Effector CD4-positive, alpha-beta T cell (primary cell): ENCODE data around the gene PLXDC1.
"Not testable (repeated sequence)": the region's sequence is repeated elsewhere in the genome, so short reads cannot be mapped to it uniquely, and the experiment has no call there.

Experiments
- DNase-seq: peaks from one replicate; pipeline ENCODE4 v3.0.0-alpha.2; 2020

The PLXDC1 gene

DNA sequence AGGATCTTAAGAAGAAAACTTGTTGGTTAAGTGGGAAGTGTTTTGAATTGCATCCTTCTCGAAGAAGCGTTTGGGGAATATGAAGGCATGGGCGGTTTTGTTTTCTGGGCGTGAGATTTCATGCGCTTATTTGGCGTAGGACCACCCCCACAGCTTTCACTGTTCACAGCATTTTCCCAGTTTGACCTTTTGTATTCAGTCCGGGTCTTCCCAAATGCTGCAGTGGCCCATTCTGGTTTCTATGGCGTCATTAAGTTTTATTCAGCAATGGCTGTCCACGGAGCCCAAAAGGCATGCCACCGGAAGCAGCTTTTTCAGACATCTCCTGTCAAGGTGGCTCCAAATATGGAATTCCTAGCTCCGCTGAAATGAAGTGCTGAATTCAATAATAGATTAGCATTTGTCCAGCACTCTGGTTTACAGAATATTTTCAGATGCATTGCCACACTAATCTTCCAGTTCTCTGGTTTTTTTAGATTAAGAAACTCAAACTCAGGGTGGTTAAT, 93.7 kb downstream of the PLXDC1 start:
- no peak for DNase-seq

DNA sequence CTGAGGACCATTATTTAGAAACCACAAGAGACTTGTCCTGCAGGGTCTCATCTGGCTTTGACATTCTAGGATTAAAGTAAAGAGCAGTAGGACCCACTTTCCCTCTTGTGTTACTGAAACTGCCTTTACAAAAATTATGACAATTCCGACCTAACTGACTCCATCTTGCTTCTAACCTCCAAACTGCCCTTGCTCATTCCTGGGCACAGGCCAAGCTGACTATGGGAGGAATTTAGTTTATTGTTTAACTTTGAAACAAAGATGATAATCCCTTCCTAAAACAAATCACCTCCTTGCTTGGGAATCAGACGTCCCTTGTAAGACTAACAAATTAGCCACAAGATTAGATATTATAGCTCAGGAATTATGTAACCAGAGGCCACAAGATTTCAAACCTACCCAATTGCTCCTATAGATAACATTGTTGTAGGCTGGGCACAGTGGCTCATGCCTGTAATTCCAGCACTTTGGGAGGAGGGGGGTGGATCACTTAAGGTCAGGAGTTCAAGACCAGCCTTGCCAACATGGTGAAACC, 97.3 kb downstream of the PLXDC1 start:
- DNase-seq, result no peak

DNA sequence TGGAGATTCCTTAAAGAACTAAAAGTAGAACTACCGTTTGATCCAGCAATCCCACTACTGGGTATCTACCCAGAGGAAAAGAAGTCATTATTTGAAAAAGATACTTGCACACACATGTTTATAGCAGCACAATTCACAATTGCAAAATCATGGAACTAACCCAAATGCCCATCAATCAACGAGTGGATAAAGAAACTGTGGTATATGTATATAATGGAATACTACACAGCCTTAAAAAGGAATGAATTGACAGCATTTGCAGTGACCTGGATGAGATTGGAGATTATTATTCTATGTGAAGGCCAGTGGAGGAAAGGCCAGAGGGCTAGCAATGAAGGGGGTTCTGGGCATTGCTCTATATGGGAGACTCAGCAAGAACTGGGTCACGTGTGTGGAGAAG, 99.0 kb downstream of the PLXDC1 start:
- DNase-seq, result not testable (repeated sequence)

DNA sequence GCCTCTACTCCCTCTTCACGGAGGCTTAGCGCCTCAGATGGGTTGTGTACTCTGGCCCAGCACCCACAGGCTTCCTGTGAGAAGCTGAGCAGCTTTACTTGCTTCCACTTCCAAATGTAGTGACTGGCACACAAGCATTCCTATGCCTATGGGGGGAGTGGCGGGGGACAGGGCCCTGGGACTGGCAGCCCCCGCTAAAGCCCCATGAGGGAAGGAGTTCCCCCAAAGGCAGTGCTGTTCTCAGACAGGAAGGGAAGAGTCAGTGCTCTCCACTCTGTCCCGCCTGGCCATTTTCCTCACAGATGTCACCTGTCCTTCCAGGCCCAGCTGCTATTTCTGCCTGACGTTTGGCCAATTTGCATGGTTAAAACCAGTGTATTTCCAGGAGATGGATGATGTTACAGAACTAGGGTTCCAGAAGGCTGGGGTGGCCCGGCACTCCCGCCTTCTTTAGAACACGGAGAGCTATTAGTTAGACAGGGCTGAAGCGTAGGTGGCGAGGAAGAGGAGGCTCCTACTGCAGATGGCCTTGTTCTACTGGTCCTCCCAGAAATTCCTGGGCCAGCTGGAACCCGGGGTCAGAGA, 100.3 kb downstream of the PLXDC1 start:
- DNase-seq, result no peak

DNA sequence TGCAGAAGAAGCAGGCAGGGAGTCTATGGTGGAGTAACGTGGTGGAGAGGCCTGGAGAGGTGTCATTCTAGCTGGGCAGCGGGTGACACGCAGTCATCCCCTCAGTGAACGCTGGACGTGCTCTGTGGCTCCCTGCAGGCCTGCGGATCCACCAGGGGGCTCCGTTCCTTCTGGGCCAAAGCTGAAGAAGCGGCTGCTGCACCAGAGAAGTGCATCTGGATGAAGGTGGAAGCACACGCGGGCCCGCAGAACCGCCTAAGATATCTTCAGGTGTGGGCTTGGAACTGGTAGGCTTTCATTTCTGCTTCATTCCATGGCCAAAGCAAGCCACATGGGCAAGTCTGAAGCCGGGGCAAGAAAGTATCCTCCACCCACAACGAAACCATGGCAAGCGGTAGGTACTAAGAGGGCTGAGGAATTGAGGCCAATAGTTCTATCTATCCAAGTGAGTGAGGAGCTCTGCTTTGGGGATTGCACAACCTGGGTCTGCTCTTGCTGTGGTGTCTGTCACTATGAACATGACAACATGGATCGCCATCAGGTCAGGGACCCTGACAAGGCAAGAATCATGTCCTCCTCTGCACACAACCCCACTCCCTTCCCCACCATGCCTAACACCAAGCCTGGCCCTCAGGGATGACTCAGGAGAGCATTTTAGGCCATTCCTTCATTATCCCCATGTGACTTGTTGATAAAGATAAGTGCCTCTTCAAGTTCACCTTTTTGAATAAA, 105.3 kb downstream of the PLXDC1 start:
- no peak for DNase-seq

DNA sequence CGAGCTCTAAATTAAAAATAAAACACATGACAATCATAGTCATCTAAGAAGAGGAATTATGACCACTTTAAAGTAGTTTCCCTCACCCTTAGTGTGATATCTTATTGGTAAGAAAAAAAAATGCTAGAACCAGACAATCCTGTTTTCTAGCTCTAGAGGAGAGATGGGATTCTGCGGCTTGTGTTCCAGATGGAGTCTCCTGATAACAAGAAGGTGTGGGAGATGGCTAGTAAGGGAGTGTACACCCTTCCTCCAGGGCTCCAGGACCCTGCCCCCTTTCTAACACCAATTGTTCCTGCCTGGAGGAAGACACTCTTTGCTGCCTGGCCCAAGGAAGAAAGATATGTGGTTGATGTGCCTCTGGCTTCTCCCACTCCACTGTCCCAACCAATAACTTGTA, 115.4 kb downstream of the PLXDC1 start:
- DNase-seq, result no peak

DNA sequence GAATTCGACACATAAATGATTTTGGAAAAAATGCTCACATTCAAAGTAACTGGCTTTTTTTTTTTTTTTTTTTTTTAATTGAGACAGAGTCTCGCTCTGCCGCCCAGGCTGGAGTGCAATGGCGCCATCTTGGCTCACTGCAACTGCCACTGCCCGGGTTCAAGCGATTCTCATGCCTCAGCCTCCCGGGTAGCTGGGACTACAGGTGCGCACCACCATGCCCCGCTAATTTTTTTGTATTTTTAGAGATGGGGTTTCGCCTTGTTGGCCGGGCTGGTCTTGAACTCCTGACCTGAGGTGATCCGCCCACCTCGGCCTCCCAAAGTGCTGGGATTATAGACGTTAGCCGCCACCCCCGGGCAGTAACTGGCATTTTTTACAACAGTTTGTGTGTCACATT, 115.9 kb downstream of the PLXDC1 start:
- not testable (repeated sequence) for DNase-seq

DNA sequence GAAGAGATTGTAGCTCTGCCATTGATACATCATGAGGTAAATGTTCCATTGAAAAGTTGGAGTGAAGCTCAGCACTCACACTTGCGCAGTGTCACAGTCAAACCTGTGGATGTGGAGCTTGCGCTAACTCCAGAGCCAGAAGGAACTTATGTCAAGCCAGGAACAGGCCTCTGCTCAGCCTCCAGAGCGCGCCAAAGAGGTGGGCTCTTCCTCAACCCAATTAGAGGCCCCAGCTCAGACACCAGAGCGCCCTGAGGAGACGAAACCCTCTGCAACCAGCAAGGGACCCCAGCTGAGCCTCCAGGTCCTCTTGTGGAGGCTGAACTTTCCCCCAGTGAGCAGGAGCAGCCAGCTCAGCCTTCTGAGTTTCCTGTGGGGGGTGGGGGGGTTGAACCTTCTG, 122.7 kb downstream of the PLXDC1 start:
- no peak for DNase-seq

DNA sequence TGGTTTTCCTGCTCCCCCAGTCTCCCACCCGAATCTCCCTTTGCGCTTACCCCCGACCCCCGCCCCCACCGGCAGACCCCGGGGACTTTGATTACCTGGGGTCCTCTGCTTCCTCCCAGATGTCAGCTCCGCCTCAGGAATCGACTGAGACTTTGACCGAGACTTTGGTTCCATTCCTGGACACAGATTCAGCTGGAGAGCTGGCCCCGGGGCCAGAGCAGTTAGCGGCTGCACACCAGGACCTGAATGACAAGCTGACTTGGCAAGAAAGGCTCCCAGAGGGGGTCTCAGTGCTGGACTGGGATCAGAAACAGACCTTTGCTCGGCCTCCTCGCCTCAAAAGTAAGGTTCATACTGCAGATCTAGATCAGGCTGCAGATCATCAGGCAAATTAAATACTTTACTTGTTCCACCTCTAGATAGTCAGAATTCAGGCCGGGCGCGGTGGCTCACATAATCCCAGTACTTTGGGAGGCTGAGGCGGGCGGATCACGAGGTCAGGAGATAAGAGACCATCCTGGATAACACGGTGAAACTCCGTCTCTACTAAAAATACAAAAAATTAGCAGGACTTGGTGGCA, 123.9 kb downstream of the PLXDC1 start:
- DNase-seq, result no peak

DNA sequence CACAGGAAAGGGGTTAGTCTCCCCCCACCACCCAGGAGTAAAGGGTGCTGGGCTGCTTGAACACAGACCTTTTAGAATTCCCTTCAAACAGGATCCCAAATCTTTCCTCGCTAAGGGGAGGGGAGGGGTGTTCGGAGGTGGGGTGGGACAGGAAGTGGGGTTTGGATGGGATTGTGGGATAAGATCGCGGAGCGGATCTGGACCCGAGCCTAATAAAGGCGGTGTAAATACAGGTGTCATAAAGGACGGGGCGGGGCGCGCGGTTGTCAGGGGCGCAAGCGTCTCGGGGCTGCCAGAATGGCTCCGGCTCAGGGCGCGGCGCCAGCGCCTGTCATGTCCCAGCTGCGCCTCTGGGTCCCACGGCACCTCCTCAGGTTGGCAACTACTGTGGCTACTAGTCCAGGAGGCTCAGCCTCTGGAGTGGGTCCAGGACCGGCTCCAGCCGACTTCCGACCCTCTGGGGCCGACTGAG, 124.4 kb downstream of the PLXDC1 start:
- DNase-seq, result no peak

DNA sequence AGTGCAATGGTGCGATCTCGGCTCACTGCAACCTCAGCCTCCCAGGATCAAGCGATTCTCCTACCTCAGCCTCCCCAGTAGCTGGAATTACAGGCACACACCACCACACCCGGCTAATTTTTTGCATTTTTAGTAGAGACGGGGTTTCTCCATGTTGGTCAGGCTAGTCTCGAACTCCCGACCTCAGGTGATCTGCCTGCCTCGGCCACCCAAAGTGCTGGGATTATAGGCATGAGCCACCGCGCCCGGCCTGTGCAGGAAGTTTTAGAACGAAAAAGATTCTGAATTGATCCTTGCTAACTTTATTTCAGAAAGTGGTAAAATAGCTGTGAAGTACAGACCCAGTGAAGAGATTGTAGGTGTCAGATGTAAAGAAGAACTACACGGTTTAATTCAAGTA, 125.1 kb downstream of the PLXDC1 start:
- not testable (repeated sequence) for DNase-seq

DNA sequence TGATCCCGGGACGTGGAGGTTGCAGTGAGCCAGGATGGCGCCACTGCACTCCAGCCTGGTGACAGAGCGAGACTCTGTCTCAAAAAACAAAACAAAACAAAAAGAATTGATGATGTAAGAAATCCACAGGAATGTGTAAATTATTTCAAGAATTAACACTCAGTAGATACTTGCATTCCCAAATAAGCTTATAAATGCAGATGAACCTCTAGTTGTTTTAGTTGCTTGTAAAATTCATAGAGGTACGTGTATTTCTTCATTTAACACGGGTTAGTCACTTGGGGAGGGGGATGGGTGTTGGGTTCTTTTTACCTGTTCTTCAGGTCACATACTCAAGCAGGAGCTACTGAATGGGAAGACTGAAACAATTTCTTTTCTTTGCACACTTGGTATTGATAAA, 128.5 kb downstream of the PLXDC1 start:
- no peak for DNase-seq

DNA sequence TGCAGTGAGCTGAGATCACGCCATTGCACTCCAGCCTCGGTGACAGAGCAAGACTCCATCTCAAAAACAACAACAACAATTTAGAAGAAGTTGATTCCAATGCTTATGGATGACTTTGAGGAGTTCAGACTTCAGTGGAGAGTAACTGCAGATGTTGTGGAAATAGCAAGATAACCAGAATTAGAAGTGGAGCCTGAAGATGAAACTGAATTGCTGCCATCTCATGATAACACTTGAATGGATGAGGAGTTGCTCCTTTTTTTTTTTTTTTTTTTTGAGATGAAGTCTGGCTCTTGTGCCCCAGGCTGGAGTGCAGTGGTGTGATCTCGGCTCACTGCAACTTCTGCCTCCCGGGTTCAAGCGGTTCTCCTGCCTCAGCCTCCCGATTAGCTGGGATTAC, 131.4 kb downstream of the PLXDC1 start:
- not testable (repeated sequence) for DNase-seq

DNA sequence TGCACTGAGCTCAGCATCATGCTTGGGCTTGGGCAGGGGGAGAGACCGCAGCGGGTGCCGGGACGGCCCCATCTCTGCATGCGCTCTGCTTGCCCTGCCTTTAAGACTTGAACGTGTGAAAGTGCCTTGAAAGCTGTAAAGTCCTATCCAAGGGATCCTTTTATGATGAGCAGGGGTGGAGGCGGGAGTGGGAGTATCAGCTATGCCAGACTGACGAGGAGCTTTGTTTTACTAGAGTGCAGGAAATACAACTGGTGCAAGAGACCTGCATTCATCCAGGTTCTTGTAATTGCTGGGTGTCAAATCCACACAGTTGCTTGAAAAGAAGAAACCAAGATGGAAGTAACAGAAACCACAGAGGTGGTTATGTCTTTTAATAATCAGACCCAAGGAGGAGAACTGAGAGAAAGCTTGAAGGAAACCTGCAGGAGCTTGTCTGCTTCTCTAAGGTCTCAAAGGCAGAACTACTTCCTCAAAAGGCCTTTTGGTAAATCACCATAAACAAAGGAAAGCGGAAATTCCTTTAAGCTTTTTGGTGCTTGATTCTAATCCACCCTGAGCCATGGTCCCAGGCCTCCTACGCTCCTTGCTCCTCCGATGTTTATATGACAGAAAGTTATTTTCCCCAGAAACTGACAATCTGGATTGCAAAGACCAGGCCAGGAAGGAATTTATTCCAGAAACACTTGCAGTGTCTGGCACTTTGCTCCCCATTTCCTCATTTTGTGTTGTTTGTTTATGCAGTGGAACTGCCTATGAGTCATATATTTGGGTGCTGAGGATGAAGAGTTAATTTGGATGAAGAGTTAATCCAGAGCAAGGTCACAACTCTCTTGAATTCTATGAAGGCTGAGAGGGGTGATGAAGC, 132.9 kb downstream of the PLXDC1 start:
- no peak for DNase-seq

DNA sequence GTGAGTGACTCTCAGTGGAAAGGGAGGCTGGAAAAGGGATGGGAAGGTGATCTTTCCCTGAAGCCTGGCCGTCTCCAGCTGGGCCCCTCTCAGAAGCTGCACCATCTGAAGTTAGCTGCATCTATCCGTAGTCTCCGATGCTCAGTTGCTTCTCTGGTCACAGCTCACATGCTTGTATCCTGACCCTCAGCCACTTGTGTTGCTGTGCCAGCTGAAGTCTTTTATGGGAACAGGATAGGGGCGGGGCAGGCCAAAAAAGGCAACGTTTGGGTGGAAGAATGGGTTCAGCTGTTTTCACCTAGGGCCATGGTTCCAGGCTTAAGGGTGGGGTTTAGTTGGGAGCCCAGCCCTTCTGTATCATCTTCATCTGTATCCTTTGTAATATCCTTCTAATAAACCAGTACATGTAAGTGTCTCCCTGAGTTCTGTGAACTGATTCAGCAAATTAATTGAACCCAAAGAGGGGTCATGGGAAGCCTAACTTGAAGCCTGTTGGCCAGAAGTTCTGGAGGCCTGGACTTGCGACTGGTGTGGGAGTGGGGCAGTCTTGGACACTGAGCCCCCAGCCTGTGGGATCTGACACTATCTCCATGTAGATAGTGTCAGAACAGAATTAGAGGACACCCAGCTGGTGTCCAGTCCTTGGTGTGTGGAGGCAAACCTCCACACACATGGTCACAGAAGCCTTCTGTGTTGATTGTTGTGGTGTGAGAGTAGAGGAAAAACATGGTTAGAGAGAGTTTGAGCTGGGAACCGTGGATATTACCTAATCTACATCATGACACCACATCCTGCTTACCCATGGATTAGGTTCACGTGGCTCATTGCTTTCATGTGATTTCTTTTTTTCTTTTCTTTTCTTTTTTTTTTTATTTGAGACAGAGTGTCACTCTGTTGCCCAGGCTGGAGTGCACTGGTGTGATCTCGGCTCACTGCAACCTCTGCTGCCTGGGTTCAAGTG, 135.0 kb downstream of the PLXDC1 start:
- no peak for DNase-seq

DNA sequence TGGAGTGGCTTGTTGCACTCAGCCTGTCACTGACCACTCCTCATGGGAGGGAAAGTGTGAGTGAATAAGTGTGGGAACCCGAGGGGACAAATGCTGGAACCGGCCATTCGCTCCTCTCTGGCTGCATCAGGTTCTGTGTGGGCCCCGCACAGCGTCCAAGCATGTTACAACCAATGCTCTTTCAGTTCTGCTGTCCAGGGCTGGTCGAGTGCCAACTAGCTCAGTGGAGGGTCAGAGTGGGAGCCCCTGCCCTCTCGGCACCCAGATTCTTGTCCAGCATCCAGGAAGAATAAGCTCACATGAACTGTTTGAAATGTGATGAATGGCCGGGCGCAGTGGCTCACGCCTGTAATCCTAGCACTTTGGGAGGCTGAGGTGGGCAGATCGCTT, 135.9 kb downstream of the PLXDC1 start:
- DNase-seq, result no peak

DNA sequence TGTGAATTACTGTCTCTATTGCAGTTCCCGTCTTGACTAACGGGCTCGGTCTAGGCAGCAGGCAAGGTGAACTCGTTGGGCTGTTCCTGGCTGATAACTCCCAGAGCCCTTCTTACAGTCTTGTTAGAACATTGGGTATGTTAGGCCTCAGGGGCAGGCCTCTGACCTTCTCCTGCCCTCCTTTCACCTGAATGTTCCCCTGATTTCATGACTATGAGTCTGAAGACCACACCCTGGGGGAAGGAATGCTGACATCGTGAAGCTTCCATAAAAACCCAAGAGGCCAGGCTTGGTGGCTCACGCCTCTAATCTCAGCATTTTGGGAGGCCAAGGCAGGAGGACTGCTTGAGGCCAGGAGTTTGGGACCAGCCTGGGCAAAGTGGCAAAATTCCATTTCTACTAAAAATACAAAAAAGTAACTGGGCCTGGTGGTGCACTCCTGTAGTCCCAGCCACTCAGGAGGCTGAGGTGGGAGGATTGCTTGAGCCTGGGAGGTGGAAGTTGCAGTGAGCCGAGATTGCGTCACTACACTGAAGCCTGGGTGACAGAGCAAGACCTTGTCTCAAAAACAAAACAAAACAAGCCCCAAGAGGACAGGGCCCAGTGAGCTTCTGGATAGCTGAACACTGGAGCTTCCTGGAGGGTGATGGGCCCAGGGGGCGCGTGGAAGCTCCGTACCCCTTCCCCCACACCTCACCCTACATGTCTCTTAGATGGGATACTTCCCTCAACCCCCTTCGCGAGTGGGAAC, 136.5 kb downstream of the PLXDC1 start:
- no peak for DNase-seq

DNA sequence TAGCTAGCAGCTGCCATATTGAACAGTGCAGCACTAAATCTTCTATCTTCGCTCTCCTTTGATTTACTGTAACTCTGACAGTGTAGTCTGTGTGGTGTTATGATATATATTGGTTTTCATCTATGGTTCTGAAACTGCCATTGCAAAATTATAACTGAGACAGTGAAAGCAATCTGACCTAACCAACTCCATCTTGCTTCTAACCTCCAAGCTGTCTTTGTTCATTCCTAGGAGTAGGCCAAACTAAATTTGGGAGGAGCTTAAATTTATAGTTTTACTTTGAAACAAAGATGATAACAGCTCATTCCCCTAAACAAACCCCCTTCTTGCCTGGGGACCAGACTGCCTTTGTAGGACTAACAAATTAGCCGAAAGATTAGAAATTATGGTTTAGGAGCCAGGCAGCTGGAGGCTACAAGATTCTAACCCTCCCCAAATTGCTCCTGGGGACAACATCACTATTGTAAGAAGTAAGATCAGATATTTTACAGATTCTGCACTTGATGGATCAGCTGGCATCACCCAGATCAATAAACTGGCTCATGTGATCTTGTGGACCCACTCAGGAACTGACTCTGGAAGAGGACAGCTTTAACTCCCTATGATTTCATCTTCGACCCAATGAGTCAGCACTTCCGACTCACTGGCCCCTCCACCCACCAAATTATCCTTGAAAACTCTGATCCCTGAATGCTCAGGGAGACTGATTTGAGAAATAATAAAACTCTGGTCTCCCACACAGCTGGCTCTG, 137.2 kb downstream of the PLXDC1 start:
- no peak for DNase-seq
